ENCODE results near the gene CEP57L1. TPM values are rescaled to one million over a fixed set of nuclear protein-coding genes. Genes with fewer than 3 reads are reported as not detected.

CEP57L1 gene
- total RNA-seq, 1 experiment from 2014 or later, result 37.6 TPM

- H3K27ac ChIP-seq (ENCODE audit: low read length), result no peak overlapping the region
- intact Hi-C loops (cut with micrococcal nuclease; ENCODE audit: unreplicated experiment) (no loop called here), in situ Hi-C loops (cut with HindIII; ENCODE audit: low pct_unique_long_range_greater_than_20kb, low sequenced_read_pairs) (no loop called here)
- no peak for TF ChIP-seq POLR2AphosphoS5 (IDR thresholded peaks at IDR 0.05; ENCODE audit: low read depth, low read length)
- TF ChIP-seq CTCF (IDR thresholded peaks at IDR 0.05), result no peak
- DNase-seq (ENCODE audit: low read depth, low spot score), result no peak
- POLR2A ChIA-PET, result no interaction called here
- H3K36me3 ChIP-seq (ENCODE audit: control insufficient read depth, insufficient read depth, low read length), result no peaks in the 10 kb centered on the region
- H3K4me1 ChIP-seq (ENCODE audit: control insufficient read depth, insufficient read depth, low read length), result no peaks in the 10 kb centered on the region
- no TSS peak for BruUV-seq (replicated peaks)
- no peak for ATAC-seq
- CTCF ChIA-PET, result no interaction called here
- no peak overlapping the region for H3K4me3 ChIP-seq (ENCODE audit: low read depth in 2 of 2, low read length in 2 of 2)
- H3K9me3 ChIP-seq (ENCODE audit: control insufficient read depth, insufficient read depth, low read depth, low read length), result no peaks in the 10 kb centered on the region
- H3K27me3 ChIP-seq (ENCODE audit: control insufficient read depth, insufficient read depth, low read length), result peaks cover 10% of the 10 kb centered on the region; the same call in 1 of the 2 replicates
Measured at GRCh38 chr6:109212683-109213082, 117.4 kb downstream of the CEP57L1 start.

Other genes starting within 250 kb of the CEP57L1 start
- 9.3 TPM for gene ARMC2, start 247.1 kb upstream of the CEP57L1 start, total RNA-seq (2021; ENCODE audit: unreplicated experiment)
- gene SESN1, start 661 bp upstream of the CEP57L1 start, total RNA-seq (2021; ENCODE audit: unreplicated experiment), result 11.3 TPM

Data from Panc1 (cell line).